Mesenchymal stem cell (in vitro differentiated cells and primary cell): ENCODE data around the gene CHCHD6.

Source experiments
- DNase-seq: peaks from one replicate; pipeline ENCODE4 v3.0.0-alpha.2; 2013
- H2AFZ ChIP-seq: one replicate; pipeline ENCODE4 v1.6.1; 2013; ENCODE audit warnings: low read depth, mild to moderate bottlenecking, control low read depth, inconsistent platforms, low read length, moderate library complexity
- H2AK5ac ChIP-seq: 2 replicates; pipeline ENCODE4 v1.6.1; 2013; ENCODE audit warnings: low read length, moderate library complexity, mild to moderate bottlenecking, inconsistent platforms; ENCODE audit not compliant: severe bottlenecking
- H2BK120ac ChIP-seq: one replicate; pipeline ENCODE4 v1.6.1; 2013; ENCODE audit warnings: low read depth, mild to moderate bottlenecking, inconsistent platforms, low read length, moderate library complexity
- H2BK12ac ChIP-seq, 2 experiments: one replicate each; pipeline ENCODE4 v1.6.1; 2013; ENCODE audit warnings: inconsistent platforms in 2 of 2, low read length in 2 of 2, mild to moderate bottlenecking in 2 of 2, moderate library complexity in 2 of 2, control low read depth in 1 of 2
- H2BK15ac ChIP-seq: one replicate; pipeline ENCODE4 v1.6.1; 2013; ENCODE audit warnings: mild to moderate bottlenecking, low read depth, inconsistent platforms; ENCODE audit not compliant: poor library complexity, severe bottlenecking
- H2BK5ac ChIP-seq: 2 replicates; pipeline ENCODE4 v1.6.1; 2013; ENCODE audit warnings: low read depth, mild to moderate bottlenecking, low read length, control low read depth, inconsistent platforms; ENCODE audit not compliant: poor library complexity, severe bottlenecking
- H3K14ac ChIP-seq, 2 experiments: one replicate each; pipeline ENCODE4 v1.6.1; 2013; ENCODE audit warnings: inconsistent platforms in 2 of 2, low read length in 2 of 2, control low read depth in 1 of 2, mild to moderate bottlenecking in 1 of 2, moderate library complexity in 1 of 2
- H3K18ac ChIP-seq, 2 experiments: one replicate each; pipeline ENCODE4 v1.6.1; 2013; ENCODE audit warnings: inconsistent platforms in 2 of 2, low read length in 2 of 2, control low read depth in 1 of 2, low read depth in 1 of 2, mild to moderate bottlenecking in 1 of 2
- H3K23ac ChIP-seq, 2 experiments: one replicate each; pipeline ENCODE4 v1.6.1; 2013; ENCODE audit warnings: inconsistent platforms in 2 of 2, low read length in 2 of 2, mild to moderate bottlenecking in 2 of 2, moderate library complexity in 2 of 2, control low read depth in 1 of 2
- H3K27ac ChIP-seq: 2 replicates; pipeline ENCODE4 v1.5.1; 2013; ENCODE audit warnings: mild to moderate bottlenecking, moderate library complexity, low read length, control low read depth, inconsistent platforms; ENCODE audit not compliant: poor library complexity, severe bottlenecking
- H3K27me3 ChIP-seq, 2 experiments: 2 replicates each; pipeline versions ENCODE4 v1.6.1 to v1.7.0; 2013; ENCODE audit warnings: low read length in 2 of 2, mild to moderate bottlenecking in 2 of 2, moderate library complexity in 2 of 2, control low read depth in 1 of 2, inconsistent platforms in 1 of 2; ENCODE audit not compliant: control insufficient read depth in 1 of 2, insufficient read depth in 1 of 2
- H3K36me3 ChIP-seq, 2 experiments: 2 replicates each; pipeline versions ENCODE4 v1.6.1 to v1.7.0; 2013; ENCODE audit warnings: low read length in 2 of 2, control low read depth in 1 of 2, inconsistent platforms in 1 of 2, low read depth in 1 of 2, mild to moderate bottlenecking in 1 of 2; ENCODE audit not compliant: insufficient read depth in 2 of 2, control insufficient read depth in 1 of 2
- H3K4ac ChIP-seq, 2 experiments: one replicate each; pipeline ENCODE4 v1.6.1; 2013; ENCODE audit warnings: inconsistent platforms in 2 of 2, low read length in 2 of 2, mild to moderate bottlenecking in 2 of 2, moderate library complexity in 2 of 2, control low read depth in 1 of 2, low read depth in 1 of 2
- H3K4me1 ChIP-seq: 2 replicates; pipeline ENCODE4 v1.6.1; 2013; ENCODE audit warnings: low read depth, low read length, control low read depth; ENCODE audit not compliant: control insufficient read depth, insufficient read depth
- H3K4me2 ChIP-seq: 2 replicates; pipeline ENCODE4 v1.6.1; 2013; ENCODE audit warnings: low read length, mild to moderate bottlenecking, inconsistent platforms; ENCODE audit not compliant: poor library complexity, severe bottlenecking
- H3K4me3 ChIP-seq, 2 experiments: 2 replicates each; pipeline versions ENCODE4 v1.5.1 to v1.7.0; 2013; ENCODE audit warnings: low read length in 2 of 2, mild to moderate bottlenecking in 2 of 2, control low read depth in 1 of 2, low read depth in 1 of 2; ENCODE audit not compliant: insufficient read depth in 1 of 2
- H3K79me1 ChIP-seq: replicated peaks from 2 replicates; pipeline ENCODE4 v1.6.1; 2013; ENCODE audit warnings: mild to moderate bottlenecking, control low read depth, low read length, inconsistent platforms; ENCODE audit not compliant: poor library complexity, severe bottlenecking
- H3K9ac ChIP-seq: 2 replicates; pipeline ENCODE4 v1.7.0; 2013; ENCODE audit warnings: mild to moderate bottlenecking, low read length, moderate library complexity
- H3K9me3 ChIP-seq: 2 replicates; pipeline ENCODE4 v1.7.0; 2013; ENCODE audit warnings: mild to moderate bottlenecking, low read length; ENCODE audit not compliant: control insufficient read depth
- H4K8ac ChIP-seq: one replicate; pipeline ENCODE4 v1.6.1; 2013; ENCODE audit warnings: inconsistent platforms, mild to moderate bottlenecking, low read length, moderate library complexity
- H4K91ac ChIP-seq: one replicate; pipeline ENCODE4 v1.6.1; 2013; ENCODE audit warnings: mild to moderate bottlenecking, low read length, inconsistent platforms
- WGBS: methylation state at CpG from one replicate; pipeline ENCODE4 v1.1.7; 2013; ENCODE audit warnings: mixed read lengths; 5-methylcytosine and 5-hydroxymethylcytosine counted together

CHCHD6 gene

GRCh38 chr3:126766653-126767052 lies 62.6 kb downstream of the CHCHD6 start:
- Histone ChIP-seq H2AK5ac (no peak overlapping the region), H3K27ac (no peak overlapping the region), H3K4me1 (no peaks in the 10 kb centered on the region), H3K4me3 (no peak overlapping the region), H3K4me2 (no peak overlapping the region), H2BK120ac (no peak overlapping the region), H3K36me3 (peaks cover 0 to 12% of the 10 kb centered on the region in 2 experiments), H3K9me3 (no peaks in the 10 kb centered on the region), H3K27me3 (no peaks in the 10 kb centered on the region), H3K9ac (no peak overlapping the region), H3K4ac (no peak overlapping the region), H2BK5ac (no peak overlapping the region), H4K91ac (no peak overlapping the region), H3K18ac (no peak overlapping the region), H2BK12ac (no peak overlapping the region), H2AFZ (no peak overlapping the region), H3K14ac (no peak overlapping the region), H2BK15ac (no peak overlapping the region), H3K79me1 (peaks cover 2% of the 10 kb centered on the region), H3K23ac (no peak overlapping the region), H4K8ac (no peak overlapping the region)
- WGBS, result 99% methylated on average over 7 of the region's 7 CpGs
- no peak for DNase-seq

GRCh38 chr3:126768903-126769302 lies 64.9 kb downstream of the CHCHD6 start:
- H3K27me3 ChIP-seq, result no peaks in the 10 kb centered on the region
- H3K4ac ChIP-seq, result no peak overlapping the region
- no peaks in the 10 kb centered on the region for H3K4me1 ChIP-seq
- H2BK120ac ChIP-seq, result no peak overlapping the region
- no peak overlapping the region for H3K9ac ChIP-seq
- peaks cover 4% of the 10 kb centered on the region for H3K9me3 ChIP-seq
- no peak for DNase-seq
- peaks cover 5% of the 10 kb centered on the region for H3K79me1 ChIP-seq
- H4K91ac ChIP-seq, result no peak overlapping the region
- WGBS, result 100% methylated on average over 2 of the region's 3 CpGs
- H3K4me2 ChIP-seq, result no peak overlapping the region
- H2AK5ac ChIP-seq, result no peak overlapping the region
- H2BK15ac ChIP-seq, result no peak overlapping the region
- H4K8ac ChIP-seq, result no peak overlapping the region
- H3K18ac ChIP-seq, result no peak overlapping the region
- H3K27ac ChIP-seq, result no peak overlapping the region
- no peak overlapping the region for H3K23ac ChIP-seq
- H3K14ac ChIP-seq, result no peak overlapping the region
- peaks cover 0 to 12% of the 10 kb centered on the region in 2 experiments for H3K36me3 ChIP-seq
- no peak overlapping the region for H2BK5ac ChIP-seq
- no peak overlapping the region for H2BK12ac ChIP-seq
- no peak overlapping the region for H3K4me3 ChIP-seq
- H2AFZ ChIP-seq, result no peak overlapping the region

- Histone ChIP-seq H2BK5ac (no peak overlapping the region), H3K27ac (no peak overlapping the region), H3K4me3 (no peak overlapping the region), H2BK12ac (no peak overlapping the region), H3K79me1 (peaks cover 5% of the 10 kb centered on the region), H3K4ac (no peak overlapping the region), H2BK15ac (no peak overlapping the region), H4K8ac (no peak overlapping the region), H3K4me2 (no peak overlapping the region), H2BK120ac (no peak overlapping the region), H3K9me3 (peaks cover 4% of the 10 kb centered on the region), H2AFZ (no peak overlapping the region), H3K4me1 (no peaks in the 10 kb centered on the region), H3K36me3 (peaks cover 0 to 12% of the 10 kb centered on the region in 2 experiments), H4K91ac (no peak overlapping the region), H3K9ac (no peak overlapping the region), H3K18ac (no peak overlapping the region), H3K23ac (no peak overlapping the region), H2AK5ac (no peak overlapping the region), H3K27me3 (no peaks in the 10 kb centered on the region), H3K14ac (no peak overlapping the region)
- no peak for DNase-seq
These were observed 66.1 kb downstream of the CHCHD6 start for GRCh38 chr3:126770096-126770495.

GRCh38 chr3:126773167-126773566 lies 69.1 kb downstream of the CHCHD6 start:
- 95% methylated on average over 5 of the region's 5 CpGs for WGBS

More at GRCh38 chr3:126773167-126773566, 69.1 kb downstream of the CHCHD6 start:
- H2BK5ac ChIP-seq, result no peak overlapping the region
- no peak overlapping the region for H2BK120ac ChIP-seq
- H2AFZ ChIP-seq, result no peak overlapping the region
- peaks cover 3% of the 10 kb centered on the region for H3K79me1 ChIP-seq
- H3K9me3 ChIP-seq, result peaks cover 4% of the 10 kb centered on the region
- no peak overlapping the region for H3K14ac ChIP-seq
- no peak for DNase-seq
- H3K27me3 ChIP-seq, result no peaks in the 10 kb centered on the region
- H3K9ac ChIP-seq, result no peak overlapping the region
- no peak overlapping the region for H3K4me2 ChIP-seq
- H4K8ac ChIP-seq, result no peak overlapping the region
- H4K91ac ChIP-seq, result no peak overlapping the region
- H3K23ac ChIP-seq, result no peak overlapping the region
- no peak overlapping the region for H2BK12ac ChIP-seq
- no peak overlapping the region for H2AK5ac ChIP-seq
- H3K4me3 ChIP-seq, result no peak overlapping the region
- H3K4ac ChIP-seq, result no peak overlapping the region
- H3K18ac ChIP-seq, result no peak overlapping the region
- H3K27ac ChIP-seq, result no peak overlapping the region
- H2BK15ac ChIP-seq, result no peak overlapping the region
- H3K4me1 ChIP-seq, result peaks cover 2% of the 10 kb centered on the region
- H3K36me3 ChIP-seq, result no peaks in the 10 kb centered on the region
